ENCODE measurements around the gene MINK1. TPM values are rescaled to one million over a fixed set of nuclear protein-coding genes. Genes with fewer than 3 reads are reported as not detected.

Gene MINK1
- total and polyA plus RNA-seq, 2 of the 13 experiments (the other 11 are each of a cell fraction or from before 2014, with no cell fraction given): 17.2 to 63.9 TPM

- Histone ChIP-seq H2AFZ (ENCODE audit: low read length) (peak overlapping the region; percentile 31), H3K4me1 (ENCODE audit: insufficient read depth, low read length) (peaks cover 71% of the 10 kb centered on the region), H3K4me2 (ENCODE audit: low read depth, low read length) (peak overlapping the region; percentile 100), H3K27ac (ENCODE audit: extremely low read length, insufficient read depth, low read length) (peak overlapping the region; percentile 43), H4K20me1 (ENCODE audit: insufficient read depth, low read length) (no peaks in the 10 kb centered on the region), H3K79me2 (ENCODE audit: insufficient read depth, low read length) (no peaks in the 10 kb centered on the region), H3K9me3 (ENCODE audit: low read length) (no peaks in the 10 kb centered on the region), H3K27me3 (ENCODE audit: control insufficient read depth in 1 of 2, insufficient read depth in 2 of 2, low read length in 2 of 2) (no peaks in the 10 kb centered on the region), H3K9ac (ENCODE audit: insufficient read depth, low read depth, low read length) (peak overlapping the region; percentile 69), H3K4me3 (replicated peaks in 1 of 3; ENCODE audit: insufficient read depth in 1 of 3, low read depth in 2 of 3, low read length in 3 of 3) (peak overlapping the region; percentile 44 to 71 (median 45)), H3K36me3 (replicated peaks in 1 of 2; ENCODE audit: control insufficient read depth in 1 of 2, insufficient read depth in 2 of 2, low read length in 2 of 2) (no peaks in the 10 kb centered on the region)
- ATAC-seq (peak; percentile 85), DNase-seq (ENCODE audit: low spot score) (peak; percentile 77), FAIRE-seq (no peak)
- in situ Hi-C loops (cut with HindIII; ENCODE audit: extremely low pct_ligation_motif_present, low pct_unique_long_range_greater_than_20kb) (loop anchor here (10.0 kb wide), 1 partner anchor 146 kb away; no protein-coding TSS in a partner anchor), intact Hi-C loops (cut with micrococcal nuclease; ENCODE audit: unreplicated experiment) (loop anchor here (5.0 to 10.0 kb wide), 3 partner anchors 44 to 156 kb away; partner anchors contain the start of genes ENO3 and SPAG7)
- ChIA-PET CTCF (ENCODE audit: low intra/inter-chr PET ratio, low total read pairs) (interaction anchor here (0.6 to 1.7 kb wide), 2 partner anchors 26 to 33 kb away, joined by 3 to 10 read pairs; no protein-coding TSS in a partner anchor), POLR2A (interaction anchor here (0.9 to 2.9 kb wide), 15 partner anchors 12 to 200 kb away, joined by 3 to 103 read pairs (median 8); partner anchors contain the start of genes ENO3, GLTPD2, INCA1 and KIF1C)
- WGBS (ENCODE audit: low lambda C conversion rate): 0% methylated on average over 1 of the region's 10 CpGs
- BruUV-seq (replicated peaks): no TSS peak
- TF ChIP-seq NR2F6 (IDR thresholded peaks at IDR 0.05) (no peak), NR2F6 (CRISPR knock-in tag; IDR thresholded peaks at IDR 0.05) (peak; percentile 62), ZNF567 (CRISPR knock-in tag; IDR thresholded peaks at IDR 0.05; ENCODE audit: borderline replicate concordance) (no peak), ZNF34 (CRISPR knock-in tag; IDR thresholded peaks at IDR 0.05; ENCODE audit: borderline replicate concordance) (no peak), HDAC1 (CRISPR knock-in tag; IDR thresholded peaks at IDR 0.05) (peak; percentile 68), GABPB1 (CRISPR knock-in tag; IDR thresholded peaks at IDR 0.05) (peak; percentile 76), TRIM22 (IDR thresholded peaks at IDR 0.05) (no peak), ZNF792 (CRISPR knock-in tag; IDR thresholded peaks at IDR 0.05) (peak; percentile 53; the same call in 1 of the 2 replicates), YEATS2 (CRISPR knock-in tag; IDR thresholded peaks at IDR 0.05; ENCODE audit: borderline replicate concordance) (peak; percentile 71; the same call in 1 of the 2 replicates), ZBTB42 (CRISPR knock-in tag; IDR thresholded peaks at IDR 0.05) (no peak), MXI1 (IDR thresholded peaks at IDR 0.05; ENCODE audit: borderline replicate concordance, low read depth, low read length) (peak; percentile 39; the same call in 1 of the 3 replicates), ELF1 (CRISPR knock-in tag; IDR thresholded peaks at IDR 0.05) (peak; percentile 85), ZNF124 (CRISPR knock-in tag; IDR thresholded peaks at IDR 0.05) (peak; percentile 85; the same call in 1 of the 2 replicates), RXRB (CRISPR knock-in tag; IDR thresholded peaks at IDR 0.05; ENCODE audit: borderline replicate concordance) (peak; percentile 49; the same call in 1 of the 2 replicates), NCOR1 (IDR thresholded peaks at IDR 0.05; ENCODE audit: borderline replicate concordance, low read length) (no peak), RXRA (CRISPR knock-in tag; IDR thresholded peaks at IDR 0.05) (peak; percentile 31; the same call in 1 of the 2 replicates), ZNF337 (CRISPR knock-in tag; IDR thresholded peaks at IDR 0.05; ENCODE audit: borderline replicate concordance, low read depth) (no peak), ZNF574 (CRISPR knock-in tag; IDR thresholded peaks at IDR 0.05) (peak; percentile 71), SP140L (CRISPR knock-in tag; IDR thresholded peaks at IDR 0.05; ENCODE audit: borderline replicate concordance) (no peak), NCOA2 (CRISPR knock-in tag; IDR thresholded peaks at IDR 0.05) (peak; percentile 43; the same call in 1 of the 2 replicates)
- TF ChIP-seq, protein P1, sequence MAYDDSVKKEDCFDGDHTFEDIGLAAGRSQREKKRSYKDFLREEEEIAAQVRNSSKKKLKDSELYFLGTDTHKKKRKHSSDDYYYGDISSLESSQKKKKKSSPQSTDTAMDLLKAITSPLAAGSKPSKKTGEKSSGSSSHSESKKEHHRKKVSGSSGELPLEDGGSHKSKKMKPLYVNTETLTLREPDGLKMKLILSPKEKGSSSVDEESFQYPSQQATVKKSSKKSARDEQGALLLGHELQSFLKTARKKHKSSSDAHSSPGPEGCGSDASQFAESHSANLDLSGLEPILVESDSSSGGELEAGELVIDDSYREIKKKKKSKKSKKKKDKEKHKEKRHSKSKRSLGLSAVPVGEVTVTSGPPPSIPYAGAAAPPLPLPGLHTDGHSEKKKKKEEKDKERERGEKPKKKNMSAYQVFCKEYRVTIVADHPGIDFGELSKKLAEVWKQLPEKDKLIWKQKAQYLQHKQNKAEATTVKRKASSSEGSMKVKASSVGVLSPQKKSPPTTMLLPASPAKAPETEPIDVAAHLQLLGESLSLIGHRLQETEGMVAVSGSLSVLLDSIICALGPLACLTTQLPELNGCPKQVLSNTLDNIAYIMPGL (CRISPR knock-in tag; IDR thresholded peaks at IDR 0.05; ENCODE audit: borderline replicate concordance in 1 of 2, low read depth in 1 of 2): peak in 1 of 2 experiments; percentile 25; a peak in 2 of 4 replicates
Measured at GRCh38 chr17:4908301-4908700, 75.2 kb downstream of the MINK1 start.
